Measurements from ENCODE around the gene CMSS1.

The CMSS1 gene

GRCh38 chr3:100005665-100006393 lies 188.2 kb downstream of the CMSS1 start:
- no peak overlapping the region for H3K4me3 ChIP-seq (ENCODE audit: low read depth, low read length)
- TF ChIP-seq CTCF (IDR thresholded peaks at IDR 0.05; ENCODE audit: borderline replicate concordance, insufficient read depth, low read depth, low read length): no peak

GRCh38 chr3:100006570-100007271 lies 189.1 kb downstream of the CMSS1 start:
- no peak for TF ChIP-seq CTCF (IDR thresholded peaks at IDR 0.05; ENCODE audit: borderline replicate concordance, insufficient read depth, low read depth, low read length)
- H3K4me3 ChIP-seq (ENCODE audit: low read depth, low read length): no peak overlapping the region

- TF ChIP-seq CTCF (IDR thresholded peaks at IDR 0.05; ENCODE audit: borderline replicate concordance, insufficient read depth, low read depth, low read length): no peak
- H3K4me3 ChIP-seq (ENCODE audit: low read depth, low read length): no peak overlapping the region
These were observed 189.7 kb downstream of the CMSS1 start for GRCh38 chr3:100007313-100007712.

GRCh38 chr3:100008081-100008698 lies 190.5 kb downstream of the CMSS1 start:
- TF ChIP-seq CTCF (IDR thresholded peaks at IDR 0.05; ENCODE audit: borderline replicate concordance, insufficient read depth, low read depth, low read length): no peak
- no peak overlapping the region for H3K4me3 ChIP-seq (ENCODE audit: low read depth, low read length)

GRCh38 chr3:100009276-100010086 lies 191.8 kb downstream of the CMSS1 start:
- H3K4me3 ChIP-seq (ENCODE audit: low read depth, low read length): no peak overlapping the region
- no peak for TF ChIP-seq CTCF (IDR thresholded peaks at IDR 0.05; ENCODE audit: borderline replicate concordance, insufficient read depth, low read depth, low read length)

- no peak for TF ChIP-seq CTCF (IDR thresholded peaks at IDR 0.05; ENCODE audit: borderline replicate concordance, insufficient read depth, low read depth, low read length)
- no peak overlapping the region for H3K4me3 ChIP-seq (ENCODE audit: low read depth, low read length)
These were observed 192.4 kb downstream of the CMSS1 start for GRCh38 chr3:100010087-100010417.
